GM12878 (cell line): ENCODE data around the gene SEPHS2. TPM values are rescaled to one million over a fixed set of nuclear protein-coding genes. Genes with fewer than 3 reads are reported as not detected.

ENCODE experiments used
- ATAC-seq: fragments of 200-7000 bp; cut with Tn5 transposase; 3 replicates; pipeline ENCODE4 v1.9.1; 2020; ENCODE audit warnings: mild to moderate bottlenecking, moderate library complexity
- BruUV-seq: library from RNA; stranded (reverse); fragments of 400-500 nt; replicated peaks from 2 replicates; lab custom pipeline; 2021; lab: Mats Ljungman, UMichigan
- CTCF ChIA-PET: fragments of 300-600 bp; sonication (Branson Sonifier 250); formaldehyde crosslinking; extraction: SDS; loops from one replicate; lab custom pipeline; 2021; ENCODE audit warnings: inconsistent platforms; lab: Yijun Ruan, JAX
- POLR2A ChIA-PET: fragments of 350-600 bp; formaldehyde crosslinking; extraction: SDS; loops from one replicate; lab custom pipeline; 2021; ENCODE audit warnings: inconsistent platforms; lab: Charles Lee
- RAD21 ChIA-PET: fragments of 300-600 bp; sonication (Branson Sonifier 250); formaldehyde crosslinking; loops from one replicate; lab custom pipeline; 2023; ENCODE audit warnings: antibody characterized with exemption; ENCODE audit not compliant: unreplicated experiment; lab: Charles Lee
- SMC1A ChIA-PET: fragments of 300-600 bp; sonication (Branson Sonifier 250); formaldehyde crosslinking; loops from one replicate; lab custom pipeline; 2023; ENCODE audit not compliant: unreplicated experiment, uncharacterized antibody; lab: Charles Lee
- DNase-seq: peaks from one replicate; pipeline ENCODE4 v3.0.0-alpha.2; 2011; ENCODE audit warnings: low read depth, low spot score
- FAIRE-seq: peaks from 3 replicates; lab custom pipeline; 2011; peaks lifted over from hg19 to GRCh38; lab: Jason Lieb, UNC
- H2AFZ ChIP-seq: 2 replicates; pipeline ENCODE4 v1.6.0; 2011; ENCODE audit warnings: low read depth, low read length, control low read depth; ENCODE audit not compliant: control insufficient read depth
- H3K27ac ChIP-seq: 2 replicates; pipeline ENCODE4 v1.5.1; 2011; ENCODE audit warnings: control low read depth; ENCODE audit not compliant: control insufficient read depth, insufficient read depth
- H3K27me3 ChIP-seq, 2 experiments: replicated peaks in 1 of 2; 2 replicates each; pipeline versions ENCODE4 v1.6.0 to v1.6.1; 2011; ENCODE audit warnings: low read length in 1 of 2; ENCODE audit not compliant: control insufficient read depth in 2 of 2, insufficient read depth in 2 of 2
- H3K36me3 ChIP-seq, 2 experiments: 2 replicates each; pipeline ENCODE4 v1.5.1; 2011; ENCODE audit warnings: low read length in 1 of 2; ENCODE audit not compliant: control insufficient read depth in 2 of 2, insufficient read depth in 2 of 2
- H3K4me1 ChIP-seq: 2 replicates; pipeline ENCODE4 v1.6.1; 2011; ENCODE audit warnings: mild to moderate bottlenecking, low read length, moderate library complexity, mixed read lengths; ENCODE audit not compliant: control insufficient read depth, insufficient read depth
- H3K4me2 ChIP-seq: 2 replicates; pipeline ENCODE4 v1.6.0; 2011; ENCODE audit warnings: control low read depth; ENCODE audit not compliant: control insufficient read depth, insufficient read depth
- H3K4me3 ChIP-seq: fragments of 200-600 bp; sonication (generic); 2 replicates; pipeline ENCODE4 v1.5.1; 2016
- H3K79me2 ChIP-seq: 2 replicates; pipeline ENCODE4 v1.6.0; 2011; ENCODE audit warnings: low read length; ENCODE audit not compliant: control insufficient read depth, insufficient read depth
- H3K9ac ChIP-seq: 2 replicates; pipeline ENCODE4 v1.8.0; 2011; ENCODE audit warnings: low read length, control low read depth, mixed read lengths; ENCODE audit not compliant: control insufficient read depth, insufficient read depth
- H3K9me3 ChIP-seq: replicated peaks from 3 replicates; pipeline ENCODE4 v1.5.1; 2011; ENCODE audit warnings: mild to moderate bottlenecking, low read length; ENCODE audit not compliant: control insufficient read depth, insufficient read depth
- H4K20me1 ChIP-seq: 2 replicates; pipeline ENCODE4 v1.6.0; 2011; ENCODE audit not compliant: control insufficient read depth, insufficient read depth
- BMI1 ChIP-seq: fragments of 450-650 bp; IDR thresholded peaks from 2 replicates; pipeline ENCODE4 v1.6.1; 2016; ENCODE audit warnings: mild to moderate bottlenecking, moderate library complexity, borderline replicate concordance
- CHD1 ChIP-seq: IDR thresholded peaks from 2 replicates; pipeline ENCODE4 v1.6.1; 2012; ENCODE audit warnings: low read depth, low read length, improper control_type of control experiment
- FOXK2 ChIP-seq: fragments of 450-650 bp; IDR thresholded peaks from 2 replicates; pipeline ENCODE4 v1.6.1; 2017; ENCODE audit warnings: mild to moderate bottlenecking, moderate library complexity
- KAT2A ChIP-seq: conservative IDR thresholded peaks from 2 replicates; pipeline ENCODE4 v1.6.1; 2011; ENCODE audit warnings: low read depth, low read length; ENCODE audit not compliant: control insufficient read depth
- MAX ChIP-seq: IDR thresholded peaks from 2 replicates; pipeline ENCODE4 v1.6.1; 2012; ENCODE audit warnings: low read depth, low read length, improper control_type of control experiment
- MYB ChIP-seq: fragments of 150-350 bp; IDR thresholded peaks from 2 replicates; pipeline ENCODE4 v1.6.1; 2014; ENCODE audit warnings: mild to moderate bottlenecking, low read depth, low read length, borderline replicate concordance
- NFYA ChIP-seq: IDR thresholded peaks from 2 replicates; pipeline ENCODE4 v1.6.1; 2011; ENCODE audit warnings: low read depth, mild to moderate bottlenecking, low read length, improper control_type of control experiment, borderline replicate concordance
- TCF7 ChIP-seq: IDR thresholded peaks from 2 replicates; pipeline ENCODE4 v1.6.1; 2014; ENCODE audit warnings: antibody characterized with exemption, borderline replicate concordance
- ZNF687 ChIP-seq: fragments of 450-650 bp; IDR thresholded peaks from 2 replicates; pipeline ENCODE4 v1.6.1; 2017; ENCODE audit warnings: mild to moderate bottlenecking, moderate library complexity
- WGBS: methylation state at CpG from one replicate; pipeline ENCODE4 v1.1.6; 2016; ENCODE audit warnings: low lambda C conversion rate; ENCODE audit not compliant: insufficient replicate concordance, insufficient coverage; ENCODE audit errors: missing lambda C conversion rate; 5-methylcytosine and 5-hydroxymethylcytosine counted together
- in situ Hi-C: fragments of 300-500 bp; cut with MboI; formaldehyde crosslinking; loops from 9 replicates; pipeline ENCODE4 v1.14.3; 2018; ENCODE audit warnings: mixed read lengths
- intact Hi-C: fragments of 100-400 bp; cut with micrococcal nuclease; formaldehyde crosslinking; loops from one replicate; pipeline ENCODE4 v1.14.2; 2022; ENCODE audit not compliant: unreplicated experiment
- polyA plus RNA-seq, 11 experiments: library from polyadenylated mRNA; depleted of rRNA in 4 of 11; unstranded in 6 of 11; stranded (reverse) in 5 of 11; fragments of >200 nt; fragmentation: Nextera tagmentation in 4 of 11; fragmentation: Illumina TruSeq in 1 of 11; extraction: Ambion mirVana in 4 of 11; extraction: Trizol in 1 of 11; gene quantifications; 1 replicate in 1 of 11; 2 replicates in 10 of 11; pipeline versions ENCODE4 v1.2.1 to v1.2.3, GENCODE V29; 2011 to 2016; ENCODE audit warnings: inconsistent platforms in 2 of 11, missing spikeins in 2 of 11, low read depth in 1 of 11
- total RNA-seq, 4 experiments: library from RNA; depleted of rRNA in 3 of 4; stranded (reverse); fragments of >200 nt in 3 of 4; fragmentation: Illumina TruSeq in 1 of 4; extraction: Trizol in 1 of 4; gene quantifications; 2 replicates each; pipeline versions ENCODE4 v1.2.1 to v1.2.3, GENCODE V29; 2013 to 2021

SEPHS2 gene
- total and polyA plus RNA-seq, 10 of the 15 experiments (the other 5 are each of a cell fraction or from before 2014, with no cell fraction given): 21.6 to 99.8 (median 72.9) TPM

GRCh38 chr16:30437511-30438046, 8.1 kb downstream of the SEPHS2 start:
- 67% methylated on average over 3 of the region's 3 CpGs for WGBS
- ATAC-seq: no peak
- no peak for FAIRE-seq
- ChIA-PET CTCF (interaction anchor here (2.8 kb wide), 1 partner anchor 12 kb away, joined by 13 read pairs; no protein-coding TSS in a partner anchor), SMC1A (interaction anchor here (0.8 to 1.6 kb wide), 6 partner anchors 8 to 222 kb away, joined by 3 to 4 read pairs (median 4); partner anchors contain the start of genes DCTPP1, FBRS and ZNF747), RAD21 (interaction anchor here (1.2 kb wide), 1 partner anchor 24 kb away, joined by 3 read pairs; no protein-coding TSS in a partner anchor), POLR2A (interaction anchor here (0.6 to 2.6 kb wide), 3 partner anchors 7 to 327 kb away, joined by 3 to 6 read pairs (median 4); partner anchors contain the start of gene DCTPP1)
- H2AFZ ChIP-seq: no peak overlapping the region
- no TSS peak for BruUV-seq
- no peak overlapping the region for H3K9ac ChIP-seq
- intact Hi-C loops: no loop called here
- in situ Hi-C loops: no loop called here
- no peak overlapping the region for H3K27ac ChIP-seq
- H3K36me3 ChIP-seq: no peaks in the 10 kb centered on the region
- peaks cover 9% of the 10 kb centered on the region for H3K4me1 ChIP-seq
- DNase-seq: no peak
- H3K4me3 ChIP-seq: no peak overlapping the region
- no peak overlapping the region for H3K4me2 ChIP-seq
- no peaks in the 10 kb centered on the region for H3K9me3 ChIP-seq
- no peaks in the 10 kb centered on the region for H3K27me3 ChIP-seq
- no peak for TF ChIP-seq CHD1
- TF ChIP-seq BMI1: no peak
- no peak for TF ChIP-seq ZNF687
- no peak for TF ChIP-seq MYB
- no peak for TF ChIP-seq MAX
- no peak for TF ChIP-seq TCF7
- no peak for TF ChIP-seq KAT2A
- TF ChIP-seq NFYA: no peak
- no peak for TF ChIP-seq FOXK2
- H4K20me1 ChIP-seq: no peaks in the 10 kb centered on the region
- no peaks in the 10 kb centered on the region for H3K79me2 ChIP-seq
